HT-29 (cell line): Measurements from ENCODE around the gene NDRG3. TPM values are rescaled to one million over a fixed set of nuclear protein-coding genes. Genes with fewer than 3 reads are reported as not detected.
"Not testable (repeated sequence)": the region's sequence is repeated elsewhere in the genome, so short reads cannot be mapped to it uniquely, and the experiment has no call there.

Experiments used
- DNase-seq: peaks from one replicate; pipeline ENCODE4 v3.0.0-alpha.2; 2015; ENCODE audit warnings: low spot score
- total RNA-seq: library from RNA; depleted of rRNA; stranded (reverse); fragments of >200 nt; shearing (Covaris generic); gene quantifications from 2 replicates; pipeline ENCODE4 v1.2.3, GENCODE V29; 2014

NDRG3 gene
- total RNA-seq, 1 experiment from 2014 or later = 22.8 TPM

DNA sequence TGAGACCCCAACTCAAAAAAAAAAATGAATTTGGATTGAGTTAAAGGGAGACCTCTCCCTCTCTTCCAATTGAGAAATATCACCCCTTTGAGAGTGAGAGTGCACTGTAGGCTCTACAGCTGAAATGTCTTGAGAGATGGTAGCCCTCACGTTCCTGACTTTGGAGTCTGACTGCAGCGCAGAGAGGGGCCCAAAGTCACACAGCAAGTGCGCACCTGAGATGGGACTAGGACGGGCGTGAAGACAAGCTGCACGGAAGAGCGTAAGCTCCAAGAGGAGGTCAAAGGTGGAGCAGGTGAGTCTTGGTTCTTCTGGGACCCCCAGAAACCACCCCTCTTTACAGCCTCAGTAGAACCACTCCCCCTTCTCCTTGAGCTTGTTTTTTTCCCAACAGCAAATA, 100.5 kb downstream of the NDRG3 start:
- no peak for DNase-seq

DNA sequence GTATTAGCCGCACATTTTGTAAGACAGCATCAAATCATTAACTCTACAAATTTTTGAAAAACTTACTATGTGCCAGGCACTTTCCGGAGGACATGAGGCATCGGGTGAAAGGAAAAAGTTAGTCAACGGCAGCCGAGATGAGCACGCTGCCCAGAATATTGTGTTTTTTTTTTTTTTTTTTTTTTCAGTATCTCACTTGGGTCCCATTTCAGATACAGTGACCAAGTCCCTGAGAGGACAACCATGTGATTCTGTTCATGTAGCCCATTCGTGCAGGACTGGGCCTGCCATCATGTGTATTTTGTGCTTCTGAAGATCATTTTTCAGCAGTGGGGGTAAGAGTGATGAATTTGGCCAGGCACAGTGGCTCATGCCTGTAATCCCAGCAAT, 101.2 kb downstream of the NDRG3 start:
- no peak for DNase-seq

DNA sequence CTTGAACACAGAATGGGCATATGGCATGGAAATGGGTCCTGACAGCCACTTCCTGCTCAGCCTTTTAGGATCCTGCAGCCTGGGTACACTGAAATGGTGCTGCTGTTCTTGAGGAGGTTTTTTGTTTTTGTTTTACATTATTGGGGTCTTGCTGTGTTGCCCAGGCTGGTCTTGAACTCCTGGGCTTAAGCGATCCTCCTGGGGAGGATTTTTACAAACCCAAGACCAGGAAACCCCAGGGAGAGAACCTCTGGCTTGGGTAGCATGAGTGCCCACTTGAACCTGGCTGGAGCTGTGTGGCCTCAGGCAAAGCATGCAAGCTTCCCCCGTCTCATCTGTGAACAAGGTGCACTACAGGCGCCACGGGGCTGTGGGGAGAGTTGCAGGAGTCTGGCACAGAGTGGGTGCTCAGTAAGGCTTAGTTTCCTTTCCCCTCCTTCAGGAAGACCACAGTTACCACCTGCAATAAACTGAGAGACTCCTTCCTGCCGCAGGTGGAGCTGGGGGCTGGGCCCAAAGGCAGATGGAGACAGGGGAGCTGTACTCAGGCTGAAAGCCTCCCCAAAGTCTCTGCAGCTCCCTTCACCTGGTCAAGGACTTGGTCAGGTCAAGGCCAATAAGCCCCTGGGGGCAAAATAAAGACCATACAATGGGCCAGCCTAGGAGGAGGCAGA, 101.7 kb downstream of the NDRG3 start:
- no peak for DNase-seq

DNA sequence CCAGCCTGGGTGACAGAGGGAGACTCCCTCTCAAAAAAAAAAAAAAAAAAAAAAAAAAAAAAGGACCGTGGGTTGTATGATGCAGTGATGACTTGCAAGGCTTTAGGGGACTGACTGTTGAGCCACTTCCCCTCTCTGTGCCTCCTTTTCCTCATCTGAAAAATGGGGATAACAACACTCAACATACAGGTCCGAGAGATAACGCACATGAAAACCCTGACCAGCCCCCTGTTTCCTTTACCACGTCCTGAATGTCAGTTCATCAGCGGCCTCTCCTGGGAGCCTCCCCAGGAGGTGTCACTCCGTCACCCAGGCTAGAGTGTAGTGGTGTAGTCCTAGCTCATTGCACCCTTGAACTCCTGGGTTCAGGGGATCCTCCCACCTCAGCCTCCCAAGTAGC, 103.8 kb downstream of the NDRG3 start:
- no peak for DNase-seq

DNA sequence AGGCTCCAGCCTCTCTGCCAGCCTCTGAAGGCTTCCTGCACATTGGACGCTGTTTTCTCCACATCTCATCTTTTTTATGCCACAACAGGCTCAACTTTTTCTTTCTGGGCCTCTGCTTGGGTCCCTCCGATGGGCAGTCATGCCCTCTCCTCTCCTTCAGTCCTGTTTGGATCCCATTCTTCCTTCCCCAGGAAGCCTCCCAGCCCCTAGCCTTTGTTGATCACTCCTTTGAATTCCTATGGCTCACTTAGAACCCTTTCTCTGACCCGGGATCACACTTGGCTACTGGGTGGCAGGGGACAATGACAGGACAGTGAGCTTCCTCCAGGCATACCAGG, 104.4 kb downstream of the NDRG3 start:
- DNase-seq = no peak

DNA sequence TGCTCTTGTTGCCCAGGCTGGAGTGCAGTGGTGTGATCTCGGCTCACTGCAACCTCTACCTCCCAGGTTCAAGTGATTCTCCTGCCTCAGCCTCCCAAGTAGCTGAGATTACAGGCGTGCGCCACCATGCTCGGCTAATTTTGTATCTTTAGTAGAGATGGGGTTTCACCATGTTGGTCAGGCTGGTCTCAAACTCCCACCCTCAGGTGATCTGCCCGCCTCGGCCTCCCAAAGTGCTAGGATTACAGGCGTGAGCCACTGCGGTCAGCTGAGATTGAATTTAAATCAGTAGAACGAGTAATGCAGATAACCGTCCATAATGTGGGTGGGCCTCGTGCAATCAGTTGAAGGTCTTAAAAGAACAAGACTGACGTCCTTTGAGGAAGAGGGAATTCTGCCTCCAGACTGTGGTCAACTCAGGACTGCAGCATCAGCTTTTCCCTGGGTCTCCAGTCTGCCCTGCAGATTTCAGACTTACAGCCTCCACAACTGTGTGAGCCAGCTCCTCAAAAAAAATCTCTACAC, 107.0 kb downstream of the NDRG3 start:
- not testable (repeated sequence) for DNase-seq

DNA sequence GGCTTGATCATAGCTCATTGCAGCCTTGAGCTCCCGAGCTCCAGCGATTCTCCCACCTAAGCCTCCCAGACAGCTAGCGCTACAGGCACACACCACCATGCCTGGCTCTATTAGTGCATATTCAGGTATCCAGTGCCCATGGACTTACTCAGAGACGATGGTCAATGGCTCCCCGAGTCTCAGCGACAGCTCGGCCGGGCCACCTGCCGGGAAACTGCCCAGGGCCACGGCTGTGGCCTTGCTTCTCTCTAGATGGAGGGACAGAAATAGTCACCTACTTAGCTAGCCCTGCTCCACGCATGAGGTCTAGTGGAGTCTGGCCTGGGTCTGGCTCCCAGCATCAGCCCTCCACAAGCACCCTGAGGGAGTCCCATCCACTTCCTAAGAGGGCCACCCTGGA, 111.5 kb downstream of the NDRG3 start:
- no peak for DNase-seq

DNA sequence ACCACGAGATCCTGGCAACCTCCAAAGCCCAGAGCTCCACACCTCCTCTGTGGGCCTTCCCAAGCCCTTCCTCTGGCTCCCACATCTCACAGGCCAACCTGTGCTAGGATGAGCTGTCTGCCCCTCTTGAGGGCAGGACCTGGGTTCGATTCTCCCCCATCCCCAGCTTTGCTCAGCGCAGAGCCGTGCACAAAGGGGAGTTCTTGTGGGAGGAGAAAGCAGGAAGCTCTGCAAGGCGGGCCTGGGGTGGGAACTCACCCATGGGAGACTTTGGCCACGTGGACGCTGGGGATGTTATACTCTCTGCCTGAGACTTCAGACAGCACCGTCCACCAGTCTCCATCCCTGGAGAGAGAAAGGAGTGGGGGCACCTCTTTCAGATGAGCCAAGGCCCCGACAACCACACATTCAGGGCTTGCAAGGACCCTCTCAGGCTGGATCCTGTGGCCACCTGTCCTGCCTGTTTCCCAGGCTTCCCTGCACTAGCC, 112.6 kb downstream of the NDRG3 start:
- DNase-seq = no peak

DNA sequence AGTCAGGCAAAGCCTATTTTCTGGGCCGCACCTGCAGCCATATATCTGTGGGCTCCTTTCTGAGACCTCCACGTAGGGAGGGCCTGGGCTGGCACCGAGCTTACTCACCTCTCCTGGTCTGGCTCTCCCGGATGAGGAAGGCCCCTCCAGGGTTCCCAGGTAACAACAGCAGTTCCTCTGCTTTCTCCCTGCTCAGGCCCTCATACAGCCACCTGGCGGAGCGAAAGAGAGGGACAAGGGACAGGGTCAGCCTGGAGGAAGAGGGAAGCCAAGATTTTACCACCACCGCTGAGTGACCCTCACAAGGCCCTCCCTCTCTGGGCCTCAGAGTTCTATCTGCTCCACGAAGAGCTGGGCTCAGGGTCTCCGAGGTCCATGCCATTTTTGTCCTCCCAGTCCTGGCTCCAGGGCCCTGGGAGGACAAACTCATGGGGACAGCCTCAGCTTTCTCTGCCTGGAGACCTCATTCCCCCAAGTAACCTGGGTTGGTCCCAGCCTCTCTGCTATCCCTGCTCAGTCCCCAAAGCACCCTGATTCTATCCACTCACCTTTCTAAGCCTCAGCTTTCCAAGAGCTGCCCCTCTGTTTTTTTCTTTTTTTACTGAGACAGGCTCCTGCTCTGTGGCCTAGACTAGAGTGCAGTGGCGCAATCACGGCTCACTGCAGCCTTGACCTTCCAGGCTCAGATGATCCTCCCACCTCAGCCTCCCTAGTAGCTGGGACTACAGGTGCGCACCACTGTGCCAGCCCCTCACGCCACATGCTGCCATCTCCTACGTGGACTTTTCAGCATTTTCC, 113.2 kb downstream of the NDRG3 start:
- DNase-seq = peak; percentile 47

DNA sequence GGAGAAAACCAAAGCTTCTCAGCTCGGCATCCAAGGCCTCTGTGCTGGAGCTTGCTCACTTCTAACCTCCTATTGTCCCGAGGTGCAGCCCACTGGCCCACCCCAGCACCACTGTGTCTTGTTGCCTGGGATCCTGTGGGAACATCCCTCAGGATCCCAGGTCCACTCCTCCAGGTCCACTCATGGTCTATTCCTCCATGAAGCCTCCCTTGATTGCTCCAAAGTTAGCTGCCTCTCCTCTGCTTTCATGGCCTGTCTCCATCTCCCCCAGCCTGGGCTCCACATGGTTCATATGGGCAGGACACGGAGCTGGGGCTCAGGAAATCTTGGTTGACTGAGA, 113.8 kb downstream of the NDRG3 start:
- DNase-seq = no peak

DNA sequence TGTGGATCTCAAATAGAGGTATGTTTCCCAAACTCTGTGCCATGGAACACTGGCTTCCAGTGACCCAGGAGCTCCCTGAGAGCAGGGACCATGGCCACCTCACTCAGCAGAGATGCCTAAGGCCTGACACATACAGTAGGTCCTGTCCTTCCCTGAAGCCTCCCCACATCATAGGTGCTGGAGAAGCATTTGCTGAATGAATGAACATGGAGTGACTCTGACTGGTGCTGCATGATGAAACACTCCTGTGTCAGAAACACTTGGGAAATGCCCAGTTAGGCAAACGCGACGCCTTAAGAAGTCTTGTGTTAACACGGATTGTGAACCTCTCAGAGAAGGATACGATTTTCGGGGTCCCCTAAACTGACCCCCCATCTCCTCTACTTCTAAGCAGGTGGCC, 114.2 kb downstream of the NDRG3 start:
- no peak for DNase-seq

DNA sequence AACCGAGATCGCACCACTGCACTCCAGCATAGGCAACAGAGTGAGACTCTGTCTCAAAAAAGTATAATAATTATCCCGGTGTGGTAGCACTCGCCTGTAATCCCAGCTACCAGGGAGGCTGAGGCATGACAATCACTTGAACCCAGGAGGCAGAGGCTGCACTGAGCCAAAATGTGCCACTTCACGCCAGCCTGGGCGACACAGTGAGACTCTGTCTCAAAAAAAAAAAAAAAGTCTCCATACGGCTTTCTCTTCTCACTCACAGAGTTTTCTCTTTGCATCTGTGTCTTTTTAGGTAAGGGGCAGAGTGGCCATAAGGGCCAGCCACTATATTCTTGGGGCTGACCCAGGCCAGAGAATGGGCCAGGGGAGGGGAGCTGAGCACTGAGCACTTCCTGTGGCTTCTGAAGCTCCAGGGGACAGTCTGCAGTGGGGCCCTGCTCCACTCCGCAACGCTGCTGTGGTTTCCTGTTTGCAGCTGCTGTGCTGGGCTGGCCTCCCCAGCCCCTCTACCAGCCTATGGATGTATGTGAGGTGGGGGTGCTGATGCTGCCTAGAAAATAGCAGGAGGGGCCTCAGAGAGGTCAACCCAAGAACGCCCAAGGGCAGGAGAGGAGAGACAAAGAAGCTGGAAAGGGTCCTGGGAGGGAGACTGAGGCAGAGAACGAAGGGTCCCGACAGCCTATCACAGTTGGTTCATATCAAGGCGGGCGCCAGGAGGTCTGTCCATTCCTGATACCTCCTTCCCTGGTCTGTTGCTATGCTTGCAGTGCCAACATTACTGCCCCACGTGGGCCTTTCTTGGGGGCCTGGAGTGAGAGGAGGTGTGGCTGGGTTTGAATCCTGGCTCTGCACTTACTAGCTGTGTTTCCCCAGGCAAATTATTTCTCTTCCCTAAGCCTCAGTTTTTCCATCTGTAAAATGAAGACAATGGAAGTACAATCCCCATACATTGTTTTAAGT, 115.9 kb downstream of the NDRG3 start:
- DNase-seq = no peak

DNA sequence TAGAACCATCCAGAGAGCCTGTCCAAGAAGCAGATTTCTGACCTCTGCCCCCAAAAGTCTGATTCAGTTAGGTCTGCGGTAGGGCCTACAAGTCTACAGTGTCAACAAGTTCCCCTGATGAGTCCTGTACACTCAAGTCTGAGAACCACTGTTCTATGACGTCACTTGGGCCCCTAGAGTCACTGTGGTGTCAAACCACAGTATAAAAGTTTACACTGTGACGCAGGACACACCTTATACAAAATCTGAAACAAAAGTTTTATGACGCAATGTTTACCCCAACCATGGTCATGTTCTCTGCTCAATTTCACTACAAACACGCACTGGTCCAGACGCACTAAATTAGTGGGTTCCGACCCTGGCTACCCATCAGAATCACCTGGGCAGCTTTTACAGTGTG, 117.8 kb downstream of the NDRG3 start:
- DNase-seq = no peak

DNA sequence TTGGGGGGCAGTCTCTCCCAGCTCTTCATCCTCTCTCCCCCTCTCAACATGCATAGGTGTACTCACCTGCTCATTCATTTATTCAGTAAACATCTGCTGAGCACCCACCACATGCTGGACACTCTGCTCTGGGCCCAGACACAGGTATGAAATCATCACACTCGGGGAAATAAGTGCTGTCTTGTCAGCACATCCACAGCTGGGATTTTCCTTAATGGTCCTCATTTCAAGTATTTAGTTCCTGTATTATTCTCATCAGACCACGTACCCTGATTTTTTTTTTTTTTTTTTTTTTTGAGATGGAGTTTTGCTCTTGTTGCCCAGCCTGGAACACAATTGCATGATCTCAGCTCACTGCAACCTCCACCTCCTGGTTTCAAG, 121.0 kb downstream of the NDRG3 start:
- DNase-seq = no peak

DNA sequence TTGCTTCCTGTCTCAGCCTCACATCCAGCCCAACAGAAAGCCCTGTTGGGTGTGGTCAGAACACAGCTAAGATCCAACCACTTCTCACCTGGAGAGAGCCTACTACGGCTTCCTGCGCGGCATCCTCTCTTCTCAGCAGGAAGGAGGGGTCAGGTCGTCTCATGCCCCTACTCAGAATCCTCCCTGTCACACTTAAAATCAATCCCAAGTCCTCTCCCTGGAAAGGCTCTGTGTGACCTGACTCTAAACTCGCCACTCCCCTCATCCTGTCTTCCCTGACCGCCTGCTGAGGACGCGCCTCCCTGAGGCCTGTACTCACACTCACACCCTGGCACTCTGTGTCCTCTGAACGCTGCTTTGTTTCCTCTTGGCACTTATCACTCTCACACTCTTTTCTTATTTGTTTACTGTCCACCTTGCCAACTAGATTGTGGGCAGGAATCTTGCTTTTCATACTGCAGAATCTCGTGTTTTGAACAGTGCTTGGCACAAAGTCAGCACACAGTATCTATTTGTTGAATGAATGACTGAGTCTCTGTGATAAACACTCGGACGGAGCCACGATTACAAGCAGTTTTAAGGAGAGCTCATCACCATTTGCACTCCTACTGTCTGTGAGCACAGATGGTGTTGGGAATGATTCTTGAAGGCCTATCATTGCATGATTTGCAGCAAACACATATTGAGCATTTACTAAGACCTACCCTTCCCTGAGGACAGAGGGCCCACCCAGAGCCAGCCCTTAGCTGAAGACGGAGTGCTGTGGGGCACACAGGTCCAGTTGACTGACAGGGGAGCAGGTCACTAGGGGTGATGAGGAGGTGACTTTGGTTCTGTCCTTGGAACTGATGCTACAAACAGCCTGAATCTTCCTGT, 121.6 kb downstream of the NDRG3 start:
- no peak for DNase-seq

DNA sequence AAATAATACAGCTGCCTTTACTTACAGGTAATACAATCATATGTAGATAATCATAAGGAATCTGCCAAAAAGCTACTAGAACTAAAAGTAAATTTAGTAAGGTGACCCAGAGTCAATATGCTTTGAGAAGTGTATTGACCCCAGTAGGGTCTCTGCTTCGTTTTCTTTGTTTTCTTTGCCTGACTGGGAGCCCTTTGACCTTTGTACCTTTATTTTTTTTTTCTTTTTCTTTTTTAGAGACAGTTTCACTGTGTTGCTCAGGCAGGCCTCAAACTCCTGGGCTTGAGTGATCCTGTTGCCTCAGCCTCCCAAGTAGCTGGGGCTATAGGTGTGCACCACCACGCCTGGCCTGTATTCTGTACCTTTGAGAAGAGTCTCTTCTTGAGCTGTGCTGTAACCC, 122.4 kb downstream of the NDRG3 start:
- DNase-seq = no peak

DNA sequence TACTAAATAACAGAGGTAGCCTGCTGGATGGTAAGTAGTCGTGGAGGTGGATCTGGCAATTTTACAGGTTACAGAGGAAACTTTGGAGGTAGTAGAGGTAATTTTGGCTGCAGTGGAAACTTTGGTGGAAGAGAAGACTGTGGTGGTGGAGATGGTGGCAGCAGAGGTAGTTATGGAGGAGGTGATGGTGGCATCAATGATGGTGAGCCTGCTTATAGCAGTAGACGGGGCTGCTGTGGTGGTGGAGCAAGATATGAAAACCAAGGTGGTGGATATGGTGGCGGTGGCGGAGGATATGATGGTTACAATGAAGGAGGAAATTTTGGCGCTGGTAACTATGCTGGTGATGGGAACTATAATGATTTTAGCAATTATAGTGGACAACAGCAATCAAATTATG, 125.0 kb downstream of the NDRG3 start:
- DNase-seq = no peak

DNA sequence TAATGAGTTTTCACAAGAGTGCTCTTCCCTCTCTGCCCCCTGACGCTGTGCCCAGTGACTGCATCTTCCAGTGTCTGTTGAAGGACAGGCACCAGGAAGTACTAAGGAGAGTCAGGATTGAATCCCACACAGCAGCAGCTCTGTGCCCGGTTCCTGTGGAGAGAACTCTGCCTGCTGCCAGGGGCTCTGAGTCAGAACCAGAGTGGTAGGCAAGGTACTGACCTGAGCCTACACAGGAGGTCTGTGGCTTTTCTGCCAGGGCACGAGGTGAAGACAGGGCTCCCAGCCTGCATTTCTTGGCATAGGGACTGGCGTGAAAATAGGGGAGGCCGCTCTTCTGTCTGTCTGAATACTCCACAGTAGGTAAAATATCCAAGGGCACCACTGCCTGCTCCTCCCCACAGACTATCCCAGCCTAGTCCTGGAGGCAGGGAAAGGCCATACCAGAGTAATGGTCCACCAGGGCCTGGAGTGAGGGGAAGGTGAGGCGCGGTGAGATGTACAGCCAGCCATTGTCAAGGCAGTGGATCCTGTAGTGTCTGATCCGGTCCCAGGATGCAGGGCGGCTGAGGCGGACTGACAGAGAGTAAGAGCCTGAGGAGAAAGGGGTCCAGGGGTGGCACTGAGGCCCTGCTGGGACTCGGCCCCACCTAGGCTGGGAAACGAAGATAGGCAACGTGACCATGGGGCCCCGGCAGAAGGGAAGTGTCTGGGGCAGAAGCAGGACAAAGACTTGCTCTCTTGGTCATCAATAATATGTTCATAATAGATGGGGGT, 130.9 kb downstream of the NDRG3 start:
- no peak for DNase-seq

DNA sequence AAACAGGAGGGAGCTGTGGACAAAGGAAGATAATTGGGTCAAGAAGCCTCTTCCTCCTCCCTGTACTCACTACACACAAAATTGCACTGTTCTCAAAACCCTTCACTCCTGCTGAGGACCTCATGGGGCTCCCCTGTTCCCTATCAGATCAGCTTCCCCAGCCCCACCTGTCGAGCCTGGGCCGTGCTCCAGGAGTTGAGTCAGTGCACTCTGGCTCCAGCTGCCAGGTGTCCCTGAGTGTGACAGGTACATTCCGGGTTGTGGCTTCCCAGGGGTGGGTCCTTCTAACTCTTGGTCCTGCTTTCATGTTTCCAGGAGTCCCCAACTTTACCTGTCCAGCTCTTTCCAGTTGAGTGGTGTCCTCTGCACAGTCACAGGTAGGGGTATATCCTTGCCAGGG, 131.9 kb downstream of the NDRG3 start:
- DNase-seq = no peak

DNA sequence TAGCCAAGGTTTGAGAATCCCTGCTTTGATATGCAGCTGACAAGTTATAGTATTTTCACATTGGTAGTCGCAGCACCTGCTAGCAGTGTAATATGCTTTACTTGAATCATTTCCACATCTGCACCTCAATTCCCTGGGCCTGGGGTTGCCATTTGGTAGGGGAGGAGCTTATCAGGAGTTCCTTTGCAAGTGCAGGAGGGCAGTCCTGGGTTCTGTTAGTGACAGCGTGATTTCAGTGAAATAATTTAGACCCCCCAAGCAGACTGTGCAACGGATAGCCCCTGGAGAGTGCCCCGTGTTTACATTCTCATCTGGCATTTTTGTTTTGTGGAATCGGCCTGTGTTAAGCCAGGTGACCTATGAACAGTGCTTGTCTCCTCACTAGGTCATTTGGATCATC, 134.3 kb downstream of the NDRG3 start:
- no peak for DNase-seq
